Transverse colon (tissue), 4 donors: ENCODE data around the gene NUMA1. TPM values are rescaled to one million over a fixed set of nuclear protein-coding genes. Genes with fewer than 3 reads are reported as not detected.
A peak's percentile ranks its signal among the peaks of the same experiment; 100 is the strongest.

ENCODE experiments used
- DNase-seq: peaks from one replicate; pipeline ENCODE4 v3.0.0-alpha.2; 2019
- H3K27ac ChIP-seq, 4 donors: fragments of 200-600 bp; sonication (generic); 2 replicates each; pipeline ENCODE4 v1.5.1; 2016 to 2018; ENCODE audit warnings: inconsistent platforms in 4 of 4
- H3K27me3 ChIP-seq: fragments of 200-600 bp; sonication (generic); 2 replicates; pipeline ENCODE4 v1.5.1; 2017; ENCODE audit warnings: inconsistent platforms
- H3K36me3 ChIP-seq, 4 donors: fragments of 200-600 bp; sonication (generic); 2 replicates each; pipeline ENCODE4 v1.5.1; 2017 to 2019; ENCODE audit warnings: inconsistent platforms in 4 of 4
- H3K4me1 ChIP-seq, 4 donors: fragments of 200-600 bp; sonication (generic); 2 replicates each; pipeline ENCODE4 v1.5.1; 2017 to 2020; ENCODE audit warnings: inconsistent platforms in 4 of 4
- H3K4me3 ChIP-seq, 4 donors: fragments of 200-600 bp; sonication (generic); 1 replicate in 1 of 4; 2 replicates in 3 of 4; pipeline versions ENCODE4 v1.5.1 to v1.6.1; 2017 to 2019; ENCODE audit warnings: inconsistent platforms in 4 of 4
- H3K9me3 ChIP-seq, 2 donors: fragments of 200-600 bp; sonication (generic); 2 replicates each; pipeline ENCODE4 v1.5.1; 2017 to 2019; ENCODE audit warnings: inconsistent platforms in 2 of 2
- EP300 ChIP-seq: sonication (generic); formaldehyde crosslinking; IDR thresholded peaks from one replicate; pipeline ENCODE4 v1.6.1; 2017; ENCODE audit warnings: antibody characterized with exemption, low read depth
- POLR2A ChIP-seq: fragments of 450-650 bp; IDR thresholded peaks from one replicate; pipeline ENCODE4 v1.6.1; 2016; ENCODE audit warnings: antibody characterized with exemption, mild to moderate bottlenecking, moderate library complexity
- POLR2AphosphoS5 ChIP-seq, 3 donors: sonication (generic); formaldehyde crosslinking; IDR thresholded peaks; one replicate each; pipeline ENCODE4 v1.6.1; 2016; ENCODE audit warnings: antibody characterized with exemption in 3 of 3
- WGBS, 2 donors: methylation state at CpG; one replicate each; pipeline ENCODE4 v1.1.5; 2018; ENCODE audit warnings: low coverage in 1 of 2; 5-methylcytosine and 5-hydroxymethylcytosine counted together
- in situ Hi-C, 4 donors: fragments of 200-750 bp; cut with MboI; loops; one replicate each; pipeline versions ENCODE4 v1.15.0 to v1.15.1; 2017; ENCODE audit warnings: low sequenced_read_pairs in 3 of 4, low pct_ligation_motif_present in 1 of 4, low pct_unique_long_range_greater_than_20kb in 1 of 4
- intact Hi-C: fragments of 100-400 bp; cut with DNase I; formaldehyde crosslinking; loops from one replicate; pipeline ENCODE4 v1.15.1; 2023; ENCODE audit warnings: low total_unique reads
- total RNA-seq, 4 donors: library from RNA; depleted of rRNA; stranded (reverse); fragments of >200 nt; gene quantifications; one replicate each; pipeline ENCODE4 v1.1.0, GENCODE V29; 2016
- TF ChIP-seq, protein P1 (sequence below), 5 experiments: fragments of 200-600 bp in 3 of 5; fragments of 450-650 bp in 2 of 5; sonication (generic) in 3 of 5; IDR thresholded peaks; 1 replicate in 2 of 5; 2 replicates in 3 of 5; pipeline ENCODE4 v1.5.1; 2016 to 2017; ENCODE audit warnings: antibody characterized with exemption in 5 of 5, inconsistent platforms in 3 of 5, mild to moderate bottlenecking in 2 of 5, moderate library complexity in 1 of 5

The NUMA1 gene
- total RNA-seq, 4 donors from 2014 or later: 323 to 520 (median 419) TPM

DNA sequence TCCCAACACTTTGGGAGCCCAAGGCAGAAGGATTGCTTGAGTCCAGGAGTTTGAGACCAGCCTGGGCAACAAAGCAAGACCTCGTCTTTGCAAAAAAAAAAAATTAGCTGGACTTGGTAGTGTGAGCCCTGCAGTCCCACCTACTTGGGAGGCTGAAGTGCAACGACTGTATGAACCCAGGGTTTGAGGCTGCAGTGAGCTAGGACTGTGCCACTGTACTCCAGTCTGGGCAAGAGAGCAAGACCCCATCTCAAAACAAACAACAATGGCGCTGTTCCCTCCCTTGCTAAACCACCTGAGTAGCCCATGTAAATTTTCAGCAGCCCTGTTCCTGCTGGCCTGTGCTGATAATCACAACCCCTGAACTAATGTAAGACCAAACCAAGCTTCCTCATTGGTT, 19.7 kb upstream of the NUMA1 start:
- Histone ChIP-seq H3K36me3 (peaks cover 0 to 34% (median 10%) of the 10 kb centered on the region in 4 donors), H3K27me3 (no peaks in the 10 kb centered on the region), H3K4me3 (no peak overlapping the region), H3K9me3 (no peaks in the 10 kb centered on the region), H3K4me1 (peaks cover 8 to 36% (median 28%) of the 10 kb centered on the region in 4 donors), H3K27ac (no peak overlapping the region)
- no peak for DNase-seq
- 84% methylated on average over 3 of the region's 3 CpGs; no CpG with 5 or more reads in 1 of the 2 donors for WGBS, 2 donors
- in situ Hi-C loops (no loop called here), intact Hi-C loops (no loop called here)
- TF ChIP-seq EP300: no peak
- TF ChIP-seq POLR2A: no peak
- TF ChIP-seq, protein P1, sequence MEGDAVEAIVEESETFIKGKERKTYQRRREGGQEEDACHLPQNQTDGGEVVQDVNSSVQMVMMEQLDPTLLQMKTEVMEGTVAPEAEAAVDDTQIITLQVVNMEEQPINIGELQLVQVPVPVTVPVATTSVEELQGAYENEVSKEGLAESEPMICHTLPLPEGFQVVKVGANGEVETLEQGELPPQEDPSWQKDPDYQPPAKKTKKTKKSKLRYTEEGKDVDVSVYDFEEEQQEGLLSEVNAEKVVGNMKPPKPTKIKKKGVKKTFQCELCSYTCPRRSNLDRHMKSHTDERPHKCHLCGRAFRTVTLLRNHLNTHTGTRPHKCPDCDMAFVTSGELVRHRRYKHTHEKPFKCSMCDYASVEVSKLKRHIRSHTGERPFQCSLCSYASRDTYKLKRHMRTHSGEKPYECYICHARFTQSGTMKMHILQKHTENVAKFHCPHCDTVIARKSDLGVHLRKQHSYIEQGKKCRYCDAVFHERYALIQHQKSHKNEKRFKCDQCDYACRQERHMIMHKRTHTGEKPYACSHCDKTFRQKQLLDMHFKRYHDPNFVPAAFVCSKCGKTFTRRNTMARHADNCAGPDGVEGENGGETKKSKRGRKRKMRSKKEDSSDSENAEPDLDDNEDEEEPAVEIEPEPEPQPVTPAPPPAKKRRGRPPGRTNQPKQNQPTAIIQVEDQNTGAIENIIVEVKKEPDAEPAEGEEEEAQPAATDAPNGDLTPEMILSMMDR (IDR thresholded peaks at IDR 0.05): no peak
- no peak for TF ChIP-seq POLR2AphosphoS5 (IDR thresholded peaks at IDR 0.05)

DNA sequence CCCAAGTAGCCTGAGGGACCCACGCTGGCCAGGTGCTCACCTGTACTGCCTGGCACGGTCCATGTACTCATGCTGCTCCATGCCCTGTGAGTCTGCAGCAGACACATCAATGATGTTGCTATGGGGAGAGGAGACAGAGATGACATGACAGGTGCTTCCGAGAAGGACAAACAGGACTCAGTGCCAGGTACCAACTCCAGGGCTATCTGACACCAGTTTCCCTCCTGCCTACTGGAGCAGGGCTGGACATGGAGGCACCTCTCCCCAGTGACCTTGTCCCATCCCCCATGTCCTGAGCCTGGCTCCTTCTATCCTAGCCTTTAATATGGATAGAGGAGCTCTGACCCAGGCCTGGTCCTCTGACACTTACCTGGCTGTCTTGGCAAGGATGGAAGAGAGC, 18.4 kb upstream of the NUMA1 start:
- no peak overlapping the region for H3K4me3 ChIP-seq
- DNase-seq: no peak
- in situ Hi-C loops: loop anchor here in 2 of 4 donors (10.0 kb wide), 1 partner anchor 74 kb away; no protein-coding TSS in a partner anchor
- H3K27ac ChIP-seq: no peak overlapping the region
- intact Hi-C loops: no loop called here
- no peaks in the 10 kb centered on the region for H3K9me3 ChIP-seq
- TF ChIP-seq, protein P1 (IDR thresholded peaks at IDR 0.05): no peak
- TF ChIP-seq POLR2AphosphoS5 (IDR thresholded peaks at IDR 0.05) (no peak), POLR2A (no peak), EP300 (no peak)
- peaks cover 8 to 32% (median 27%) of the 10 kb centered on the region in 4 donors for H3K4me1 ChIP-seq
- no peaks in the 10 kb centered on the region for H3K27me3 ChIP-seq
- 96% methylated on average over 3 of the region's 3 CpGs; no CpG with 5 or more reads in 1 of the 2 donors for WGBS, 2 donors
- peaks cover 0 to 34% (median 10%) of the 10 kb centered on the region in 4 donors for H3K36me3 ChIP-seq

DNA sequence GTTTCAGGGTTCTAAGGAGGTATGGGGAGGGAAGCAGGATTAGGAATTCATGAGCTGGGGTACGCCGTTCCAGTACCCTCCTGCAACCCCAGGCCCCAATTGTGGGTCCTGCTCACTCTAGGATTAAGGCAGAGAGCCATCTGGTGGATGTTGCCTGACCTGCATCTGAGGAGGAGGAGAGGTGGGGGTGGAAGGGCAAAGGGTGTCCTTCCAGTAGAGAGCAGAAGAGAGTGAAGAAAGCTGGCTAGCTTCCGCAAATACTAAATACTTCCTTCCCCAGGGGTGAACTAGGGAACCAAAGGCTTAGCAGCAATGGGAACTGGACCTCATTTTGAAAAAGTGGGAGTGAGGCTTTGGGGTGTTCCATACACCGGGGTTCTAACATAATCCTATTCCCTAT, 10.9 kb upstream of the NUMA1 start:
- 32 to 38% methylated on average over 4 of the region's 4 CpGs for WGBS, 2 donors
- intact Hi-C loops (loop anchor here (1.0 kb wide), 1 partner anchor 66 kb away; no protein-coding TSS in a partner anchor), in situ Hi-C loops (loop anchor here in 3 of 4 donors (5.0 to 10.0 kb wide), 2 partner anchors 66 to 69 kb away; no protein-coding TSS in a partner anchor)
- peaks cover 0 to 2% (median 0%) of the 10 kb centered on the region in 4 donors for H3K36me3 ChIP-seq
- DNase-seq: peak; percentile 82
- peak overlapping the region; percentile 27 to 68 (median 51) for H3K27ac ChIP-seq
- no peaks in the 10 kb centered on the region for H3K9me3 ChIP-seq
- TF ChIP-seq POLR2AphosphoS5 (IDR thresholded peaks at IDR 0.05) (peak in 2 of 3 donors; percentile 30 to 39), EP300 (no peak)
- TF ChIP-seq, protein P1 (IDR thresholded peaks at IDR 0.05): peak; percentile 81 to 96 (median 89)
- no peak overlapping the region for H3K4me3 ChIP-seq
- peaks cover 0 to 16% (median 8%) of the 10 kb centered on the region in 4 donors for H3K4me1 ChIP-seq
- H3K27me3 ChIP-seq: no peaks in the 10 kb centered on the region

DNA sequence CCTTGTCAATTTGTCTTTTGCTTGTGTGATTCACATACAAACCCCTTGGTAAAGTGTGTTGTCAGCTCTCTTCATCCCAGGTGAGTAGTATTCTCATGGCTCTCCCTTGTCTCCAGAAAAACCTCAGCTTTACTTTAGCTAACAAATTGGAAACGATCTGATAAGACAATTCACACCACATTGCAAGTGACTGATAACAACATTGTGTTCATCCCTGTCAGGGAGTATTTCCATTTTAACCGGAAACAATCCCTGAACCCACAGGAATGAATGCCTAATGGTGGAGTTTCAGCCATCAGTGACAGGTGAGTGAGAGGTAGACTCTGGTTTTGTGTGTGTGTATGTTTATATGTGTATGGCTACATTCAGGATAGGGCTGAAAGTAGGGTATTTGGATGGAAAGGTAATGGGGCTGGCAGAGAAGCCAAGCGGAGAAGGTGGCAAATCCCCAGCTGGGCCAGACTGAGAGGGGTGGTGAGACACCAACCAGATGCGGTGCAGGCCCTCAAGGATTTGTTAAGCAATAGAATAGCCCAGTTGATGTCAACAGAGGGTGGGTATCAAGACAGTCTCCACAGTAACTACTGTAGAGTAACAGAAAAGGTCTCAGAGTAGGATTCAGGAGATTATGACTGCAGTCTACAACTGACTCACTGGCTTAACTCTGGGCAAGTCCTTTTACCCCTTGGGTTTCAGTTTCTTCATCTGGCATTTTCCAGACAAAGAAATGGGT, 7.9 kb upstream of the NUMA1 start:
- TF ChIP-seq EP300 (no peak), POLR2A (no peak), POLR2AphosphoS5 (IDR thresholded peaks at IDR 0.05) (no peak)
- TF ChIP-seq, protein P1 (IDR thresholded peaks at IDR 0.05): no peak
- H3K36me3 ChIP-seq: no peaks in the 10 kb centered on the region
- in situ Hi-C loops (no loop called here), intact Hi-C loops (no loop called here)
- H3K9me3 ChIP-seq: no peaks in the 10 kb centered on the region
- WGBS, 2 donors: 86 to 88% methylated on average over 2 to 4 of the region's 4 CpGs
- H3K4me3 ChIP-seq: no peak overlapping the region
- peaks cover 0 to 35% (median 12%) of the 10 kb centered on the region in 4 donors for H3K4me1 ChIP-seq
- H3K27ac ChIP-seq: no peak overlapping the region
- no peak for DNase-seq
- H3K27me3 ChIP-seq: no peaks in the 10 kb centered on the region
